ENCODE data around the gene COL9A2. TPM values are rescaled to one million over a fixed set of nuclear protein-coding genes. Genes with fewer than 3 reads are reported as not detected.

COL9A2 gene
- total and polyA plus RNA-seq, 2 donors (not counting 3 experiments of a cell fraction or from before 2014, with no cell fraction given) = 0.64 to 0.69 TPM

GRCh38 chr1:40266786-40267535, 50.1 kb downstream of the COL9A2 start:
- CTCF ChIA-PET = interaction anchor here (0.6 to 2.9 kb wide), 3 partner anchors 71 to 171 kb away, joined by 3 to 8 read pairs (median 5); no protein-coding TSS in a partner anchor
- no TSS peak for BruUV-seq (replicated peaks)
- intact Hi-C loops (cut with micrococcal nuclease) (no loop called here), dilution Hi-C loops (cut with MboI; ENCODE audit: extremely low pct_ligation_motif_present, low sequenced_read_pairs) (no loop called here)
- Histone ChIP-seq H4K20me1 (replicated peaks; ENCODE audit: control insufficient read depth, extremely low read depth, insufficient read depth, low read length) (no peaks in the 10 kb centered on the region), H3K9me3 (replicated peaks; ENCODE audit: control insufficient read depth, insufficient read depth, low read length) (no peaks in the 10 kb centered on the region), H3K27me3 (ENCODE audit: control insufficient read depth in 2 of 2, insufficient read depth in 2 of 2, low read length in 2 of 2) (no peaks in the 10 kb centered on the region), H2AFZ (ENCODE audit: low read depth, low read length) (no peak overlapping the region), H3K27ac (ENCODE audit: insufficient read depth, low read depth, low read length) (no peak overlapping the region), H3K9me1 (replicated peaks; ENCODE audit: control insufficient read depth, extremely low read depth, insufficient read depth, low read length) (no peaks in the 10 kb centered on the region), H3K79me2 (ENCODE audit: control insufficient read depth, insufficient read depth, low read length) (peaks cover 9% of the 10 kb centered on the region), H3K4me2 (ENCODE audit: insufficient read depth, low read length) (no peak overlapping the region), H3K4me1 (ENCODE audit: control insufficient read depth, extremely low read depth, insufficient read depth, low read length) (no peaks in the 10 kb centered on the region), H3K4me3 (replicated peaks in 1 of 3; ENCODE audit: insufficient read depth in 1 of 3, low read depth in 1 of 3, low read length in 3 of 3) (no peak overlapping the region), H3K36me3 (ENCODE audit: control insufficient read depth in 2 of 2, extremely low read depth in 1 of 2, insufficient read depth in 2 of 2, low read length in 2 of 2) (peaks cover 16% of the 10 kb centered on the region in 2 experiments), H3K9ac (replicated peaks; ENCODE audit: extremely low read depth, insufficient read depth, low read length) (no peak overlapping the region)
- FAIRE-seq (no peak), DNase-seq (ENCODE audit: low read depth, low spot score) (no peak)
- TF ChIP-seq JUN (IDR thresholded peaks at IDR 0.05; ENCODE audit: borderline replicate concordance, insufficient read depth, insufficient read length, low read depth) (no peak), EZH2 (IDR thresholded peaks at IDR 0.05; ENCODE audit: borderline replicate concordance, low read depth, low read length, severe bottlenecking) (no peak)
- POLR2A ChIA-PET = interaction anchor here (0.6 kb wide), 1 partner anchor 18 kb away, joined by 4 read pairs; no protein-coding TSS in a partner anchor

- no peaks in the 10 kb centered on the region for H3K9me3 ChIP-seq (replicated peaks; ENCODE audit: control insufficient read depth, insufficient read depth, low read length)
- no peak overlapping the region for H3K9ac ChIP-seq (replicated peaks; ENCODE audit: extremely low read depth, insufficient read depth, low read length)
- DNase-seq (ENCODE audit: low read depth, low spot score) (no peak), FAIRE-seq (no peak)
- H2AFZ ChIP-seq (ENCODE audit: low read depth, low read length) = no peak overlapping the region
- peaks cover 9 to 19% of the 10 kb centered on the region in 2 experiments for H3K36me3 ChIP-seq (ENCODE audit: control insufficient read depth in 2 of 2, extremely low read depth in 1 of 2, insufficient read depth in 2 of 2, low read length in 2 of 2)
- no peaks in the 10 kb centered on the region for H4K20me1 ChIP-seq (replicated peaks; ENCODE audit: control insufficient read depth, extremely low read depth, insufficient read depth, low read length)
- H3K4me2 ChIP-seq (ENCODE audit: insufficient read depth, low read length) = no peak overlapping the region
- no peaks in the 10 kb centered on the region for H3K4me1 ChIP-seq (ENCODE audit: control insufficient read depth, extremely low read depth, insufficient read depth, low read length)
- H3K9me1 ChIP-seq (replicated peaks; ENCODE audit: control insufficient read depth, extremely low read depth, insufficient read depth, low read length) = no peaks in the 10 kb centered on the region
- intact Hi-C loops (cut with micrococcal nuclease) (no loop called here), dilution Hi-C loops (cut with MboI; ENCODE audit: extremely low pct_ligation_motif_present, low sequenced_read_pairs) (no loop called here)
- POLR2A ChIA-PET = interaction anchor here (0.6 kb wide), 1 partner anchor 17 kb away, joined by 4 read pairs; no protein-coding TSS in a partner anchor
- no TSS peak for BruUV-seq (replicated peaks)
- TF ChIP-seq POLR2A (IDR thresholded peaks at IDR 0.05; ENCODE audit: low read depth, low read length) (no peak), GATA2 (IDR thresholded peaks at IDR 0.05; ENCODE audit: insufficient read depth, insufficient read length, low read depth, low read length) (no peak), EZH2 (IDR thresholded peaks at IDR 0.05; ENCODE audit: borderline replicate concordance, low read depth, low read length, severe bottlenecking) (no peak), MYC (IDR thresholded peaks at IDR 0.05; ENCODE audit: low read depth, low read length) (no peak), FOS (IDR thresholded peaks at IDR 0.05; ENCODE audit: borderline replicate concordance, insufficient read depth, low read length) (no peak), JUN (IDR thresholded peaks at IDR 0.05; ENCODE audit: borderline replicate concordance, insufficient read depth, insufficient read length, low read depth) (no peak), MAX (IDR thresholded peaks at IDR 0.05; ENCODE audit: insufficient read depth, insufficient read length) (no peak), POLR2AphosphoS5 (IDR thresholded peaks at IDR 0.05; ENCODE audit: insufficient read depth, low read depth, low read length) (no peak), CTCF (IDR thresholded peaks at IDR 0.05; ENCODE audit: extremely low read depth in 1 of 2, insufficient read depth in 1 of 2, low read depth in 1 of 2, low read length in 2 of 2) (no peak)
- H3K27me3 ChIP-seq (ENCODE audit: control insufficient read depth in 2 of 2, insufficient read depth in 2 of 2, low read length in 2 of 2) = no peaks in the 10 kb centered on the region
- CTCF ChIA-PET = interaction anchor here (0.6 to 2.9 kb wide), 2 partner anchors 139 to 172 kb away, joined by 5 to 8 read pairs; no protein-coding TSS in a partner anchor
- no peak overlapping the region for H3K27ac ChIP-seq (ENCODE audit: insufficient read depth, low read depth, low read length)
- no peak overlapping the region for H3K4me3 ChIP-seq (replicated peaks in 1 of 3; ENCODE audit: insufficient read depth in 1 of 3, low read depth in 1 of 3, low read length in 3 of 3)
- H3K79me2 ChIP-seq (ENCODE audit: control insufficient read depth, insufficient read depth, low read length) = peaks cover 10% of the 10 kb centered on the region
Observed at GRCh38 chr1:40265919-40266318, 51.2 kb downstream of the COL9A2 start.
